RKO (cell line): ENCODE measurements around the gene ACOT2.

Experiments used
- DNase-seq: peaks from one replicate; pipeline ENCODE4 v3.0.0-alpha.2; 2016; ENCODE audit warnings: low spot score

The ACOT2 gene

GRCh38 chr14:73613419-73613963 is 44.5 kb downstream of the ACOT2 start:
- no peak for DNase-seq

GRCh38 chr14:73616831-73617230 is 47.8 kb downstream of the ACOT2 start:
- DNase-seq, result no peak

GRCh38 chr14:73619524-73619923 is 50.5 kb downstream of the ACOT2 start:
- DNase-seq, result no peak

- DNase-seq, result no peak
These were observed 51.3 kb downstream of the ACOT2 start for GRCh38 chr14:73620268-73620667.

GRCh38 chr14:73623504-73624054 is 54.6 kb downstream of the ACOT2 start:
- DNase-seq, result no peak
